Kasumi-1 (cell line): ENCODE measurements around the gene TLL2.

Experiments
- DNase-seq, 2 experiments: peaks; one replicate each; lab custom pipeline; 2025; lab: John Stamatoyannopoulos, UW

Gene TLL2

DNA sequence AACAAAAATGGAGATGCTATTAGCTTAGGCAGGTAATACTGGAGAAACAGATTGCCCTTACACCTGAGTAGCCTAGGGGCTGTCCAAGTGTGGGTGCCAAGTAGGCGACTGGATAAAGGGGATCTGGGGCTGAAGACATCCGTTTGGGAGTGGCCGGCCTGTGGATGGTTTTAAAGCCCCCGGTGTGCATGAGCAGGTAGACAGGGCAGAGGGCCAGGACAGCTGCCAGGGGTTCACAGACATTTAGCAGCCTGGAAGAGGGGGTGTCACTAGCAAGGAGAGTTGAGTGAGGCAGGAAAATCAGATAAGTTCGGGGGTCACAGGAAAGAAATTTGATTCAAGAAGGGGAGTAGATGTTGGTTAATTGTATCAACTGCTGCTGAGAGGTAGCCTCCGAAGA lies 153.4 kb downstream of the TLL2 start:
- no peak for DNase-seq

DNA sequence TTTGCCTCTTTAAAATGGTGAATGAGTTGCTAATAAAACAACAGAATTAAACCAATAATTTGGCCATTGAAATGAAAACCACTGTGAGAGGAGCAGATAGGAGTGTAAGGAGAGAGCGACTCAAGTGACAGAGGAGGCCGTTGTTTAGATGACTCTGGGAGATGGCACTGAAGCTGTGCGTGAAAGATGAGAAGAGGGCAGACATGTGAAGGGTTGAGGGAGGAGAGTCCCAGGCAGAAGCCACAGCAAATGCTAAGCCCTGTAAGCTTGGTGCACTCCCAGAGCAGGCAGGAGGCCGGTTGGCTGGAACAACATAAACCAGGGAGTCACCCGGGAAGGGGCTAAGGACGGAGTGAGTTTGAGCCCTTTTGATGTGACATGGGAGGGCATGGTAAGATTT lies 154.1 kb downstream of the TLL2 start:
- no peak for DNase-seq

DNA sequence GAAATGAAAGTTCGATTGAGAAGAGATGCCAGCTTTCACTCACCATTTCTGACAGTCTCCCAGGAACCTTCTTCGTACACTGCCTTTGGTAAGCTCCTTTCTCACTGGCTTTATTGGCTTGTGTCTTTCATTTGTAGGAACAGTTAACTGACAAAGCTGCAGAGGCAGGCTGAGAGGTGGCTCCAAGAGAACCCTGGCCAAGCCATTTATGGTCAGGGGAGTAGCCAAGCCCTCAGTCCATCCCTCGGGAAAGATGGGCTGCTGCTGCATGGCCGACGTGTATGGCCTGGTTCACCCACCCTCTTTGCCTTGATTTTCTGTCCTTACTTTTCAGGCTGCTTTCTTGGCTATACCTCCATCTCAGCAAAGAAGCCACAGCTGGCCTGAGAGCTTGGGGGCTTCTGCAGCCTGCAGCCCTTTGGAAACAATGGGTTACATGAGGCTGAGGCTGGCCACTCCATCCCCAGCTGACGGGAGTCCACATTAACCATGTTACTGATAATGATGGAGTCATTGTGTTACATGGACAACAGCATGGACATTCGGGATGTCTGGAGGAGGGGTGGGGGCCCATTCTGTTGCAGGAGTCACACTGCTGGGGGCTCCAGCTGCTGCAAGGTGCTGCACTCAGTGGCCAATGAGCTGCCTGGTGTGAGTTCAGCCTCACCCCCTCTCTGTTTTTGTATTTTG lies 154.7 kb downstream of the TLL2 start, which contains the start of gene OPALIN:
TSS of gene OPALIN (minus strand) at position 152 of the 690 bp plus-strand sequence. CDS start at position 46, 106 bp downstream.
- no peak for DNase-seq

DNA sequence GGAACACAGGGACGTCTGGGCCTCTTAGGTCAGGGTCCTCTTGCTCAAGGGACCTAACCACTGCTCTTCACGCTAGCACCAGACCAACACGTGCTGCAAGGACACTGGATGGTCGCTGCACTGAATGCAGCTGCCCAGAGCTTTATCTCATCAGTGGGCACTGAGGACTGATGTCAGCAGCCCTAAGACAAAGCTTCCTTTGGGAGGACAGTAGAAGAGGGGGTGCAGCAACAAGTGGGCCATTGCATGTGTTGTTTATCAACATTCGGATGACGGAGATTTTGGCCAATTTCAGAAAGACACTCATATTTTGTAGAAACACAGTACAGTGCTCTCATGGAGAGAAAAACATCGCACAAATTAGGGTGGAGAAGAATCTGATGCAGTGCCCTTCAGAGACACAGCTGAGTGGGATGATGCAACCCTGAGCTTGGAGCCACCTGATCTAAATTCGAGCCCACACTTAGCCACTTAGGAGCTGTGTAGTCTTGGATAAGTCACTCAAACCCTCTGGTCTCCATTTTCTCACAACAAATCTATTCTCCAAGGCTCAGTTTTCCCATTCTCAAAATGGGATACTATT lies 156.6 kb downstream of the TLL2 start:
- DNase-seq: no peak

DNA sequence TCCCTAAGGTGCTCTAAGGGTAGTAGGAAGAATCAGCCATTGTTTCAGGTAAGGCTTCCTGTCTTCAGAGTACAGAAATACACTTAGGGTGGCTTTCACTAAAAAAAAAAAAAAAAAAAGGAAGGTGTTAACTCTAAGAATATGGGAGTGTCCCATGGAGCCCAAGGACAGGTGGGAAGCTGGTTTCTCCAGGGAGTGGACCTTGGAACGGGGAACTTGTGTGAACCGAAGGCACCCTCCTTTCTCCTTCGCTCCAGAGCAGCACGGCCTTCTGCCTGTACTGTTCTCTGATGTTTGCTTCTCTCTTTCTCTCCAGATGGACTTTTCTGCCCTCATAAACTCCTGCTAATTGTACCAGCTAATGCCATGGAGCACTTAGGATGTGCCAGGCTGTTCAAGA lies 161.1 kb downstream of the TLL2 start:
- no peak for DNase-seq

DNA sequence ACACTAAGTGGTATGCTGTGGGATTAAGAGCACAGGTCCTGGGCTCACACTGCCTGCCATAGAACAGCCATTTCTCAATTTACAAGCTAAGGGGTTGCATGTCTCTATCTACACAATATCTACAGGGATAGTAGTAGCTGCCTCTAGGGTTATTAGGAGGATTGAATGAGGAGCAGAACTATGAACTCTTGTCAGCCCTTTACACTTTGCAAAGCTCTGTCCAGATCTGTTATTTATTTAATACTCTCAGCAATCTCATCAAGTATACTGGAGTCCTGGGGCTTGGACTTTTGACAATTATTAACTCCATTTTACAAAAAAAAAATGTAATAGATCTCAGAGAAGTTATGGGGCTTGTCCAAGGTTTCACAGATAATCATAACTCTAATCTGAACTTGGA lies 161.7 kb downstream of the TLL2 start:
- no peak for DNase-seq

DNA sequence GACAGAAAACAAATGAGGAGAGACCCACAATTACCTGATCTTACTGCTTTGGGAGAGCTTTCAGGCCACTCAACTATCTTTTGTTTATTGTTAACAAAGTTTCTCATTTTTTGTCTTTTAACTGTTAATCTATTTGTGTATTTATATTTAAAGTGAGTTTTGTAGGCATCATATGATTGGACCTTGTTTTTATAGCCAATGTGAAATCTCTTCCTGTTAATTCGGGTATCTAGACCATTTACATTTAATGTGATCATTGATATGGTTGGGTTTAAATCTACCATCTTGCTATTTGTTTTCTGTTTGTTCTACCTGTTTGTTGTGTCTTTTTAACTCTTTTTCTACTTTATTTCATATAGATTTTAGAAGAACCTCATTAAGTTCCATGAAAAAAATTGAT lies 167.4 kb downstream of the TLL2 start:
- no peak for DNase-seq

DNA sequence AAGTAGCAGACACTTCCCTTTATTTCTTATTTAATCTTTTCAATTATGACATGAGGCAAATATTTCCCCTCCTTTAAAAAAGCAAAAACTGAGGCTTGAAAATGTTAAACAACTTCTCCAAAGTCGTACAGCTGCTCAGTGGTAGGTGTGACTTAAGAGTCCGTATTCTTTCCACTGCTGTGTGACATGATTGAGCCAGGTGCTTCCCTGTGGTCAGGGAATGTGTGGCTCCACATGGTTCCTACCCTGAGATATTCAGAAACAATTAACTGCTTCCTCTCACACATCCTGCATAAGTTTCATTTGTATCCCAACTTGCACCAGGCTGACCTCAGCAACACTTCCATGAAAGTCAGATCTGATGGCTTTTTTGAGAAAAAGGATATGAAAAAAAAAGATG lies 168.5 kb downstream of the TLL2 start:
- DNase-seq: no peak

DNA sequence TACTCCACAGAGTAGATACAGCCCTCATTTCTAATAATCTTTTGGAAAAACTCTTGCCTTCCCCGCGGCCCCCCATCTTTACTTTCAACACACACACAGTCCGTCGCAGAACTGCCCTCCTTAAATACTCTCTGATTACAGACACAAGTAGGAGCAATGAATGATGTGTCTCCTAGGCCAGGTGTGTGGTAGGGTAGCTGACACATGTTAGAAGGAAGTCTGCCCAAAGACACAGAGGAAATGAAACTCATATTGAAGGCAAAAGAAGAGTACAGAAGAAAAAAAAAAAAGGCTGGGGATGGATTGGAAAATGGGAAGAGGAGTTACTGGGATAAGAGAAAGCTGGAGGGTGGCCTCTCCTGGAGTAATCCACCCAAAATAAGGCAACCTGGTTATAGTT lies 169.5 kb downstream of the TLL2 start:
- DNase-seq: no peak

DNA sequence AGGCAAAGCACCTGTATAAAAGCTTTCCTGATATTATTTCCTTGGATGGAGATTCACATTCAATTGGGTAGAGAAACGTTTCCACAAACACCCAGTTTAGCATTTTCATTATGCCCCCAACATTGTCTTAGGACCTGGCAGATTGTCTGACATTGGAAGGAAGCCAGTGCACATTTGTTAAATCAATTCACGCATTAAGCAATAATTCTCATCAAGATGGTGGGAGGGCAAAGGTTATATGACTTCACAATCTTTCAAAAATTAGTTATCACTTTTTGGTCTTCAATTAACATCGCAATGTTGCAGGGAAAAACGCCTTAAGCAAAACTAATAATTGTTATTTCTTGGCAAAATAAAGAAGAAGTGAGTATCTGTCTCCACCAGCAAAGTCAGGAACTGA lies 171.3 kb downstream of the TLL2 start:
- no peak for DNase-seq

DNA sequence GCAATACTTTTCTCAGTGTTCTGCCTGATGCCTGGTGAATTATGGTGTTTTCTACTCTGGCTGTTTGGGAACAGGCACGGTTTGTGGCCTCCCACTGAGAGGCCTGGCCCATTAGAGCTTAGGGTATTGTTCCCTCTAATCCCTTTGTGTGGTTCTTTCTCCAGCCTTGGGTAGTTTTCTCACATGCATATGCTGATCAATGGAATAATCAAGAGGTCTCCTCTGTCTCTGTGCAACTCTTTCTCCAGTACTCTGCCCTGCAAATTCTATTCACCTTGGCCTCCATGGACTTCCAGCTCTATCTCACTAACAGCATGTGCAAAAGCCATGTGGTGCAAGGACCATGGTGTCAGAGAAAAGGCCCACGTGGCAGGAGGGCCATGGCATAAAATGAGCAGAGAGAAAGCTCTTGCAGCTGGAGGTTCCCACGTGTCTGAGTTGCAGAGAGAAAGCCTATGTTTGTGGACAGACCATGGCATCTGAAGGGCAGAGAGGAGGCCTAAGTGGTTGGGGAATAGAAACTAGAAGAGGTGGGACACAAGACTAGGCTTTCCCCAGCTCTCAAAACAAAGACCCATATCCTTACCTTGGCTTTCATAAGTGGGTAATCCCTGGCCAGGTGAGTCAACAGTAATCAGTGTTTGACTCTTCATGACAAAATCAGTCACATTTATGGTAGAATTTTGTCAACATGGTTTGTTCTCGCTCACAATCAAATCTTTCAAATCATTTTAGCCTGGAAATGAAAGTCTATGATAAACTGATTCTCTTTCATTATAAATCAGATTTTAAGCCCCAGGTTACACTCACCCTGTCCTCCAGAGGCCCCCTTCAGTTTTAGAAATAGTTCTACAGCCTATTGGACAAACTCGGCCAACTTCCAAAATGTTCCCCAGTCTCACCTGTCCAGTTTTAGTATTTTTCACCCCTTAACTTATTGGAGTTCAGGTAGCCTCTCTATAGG lies 172.2 kb downstream of the TLL2 start:
- no peak for DNase-seq

DNA sequence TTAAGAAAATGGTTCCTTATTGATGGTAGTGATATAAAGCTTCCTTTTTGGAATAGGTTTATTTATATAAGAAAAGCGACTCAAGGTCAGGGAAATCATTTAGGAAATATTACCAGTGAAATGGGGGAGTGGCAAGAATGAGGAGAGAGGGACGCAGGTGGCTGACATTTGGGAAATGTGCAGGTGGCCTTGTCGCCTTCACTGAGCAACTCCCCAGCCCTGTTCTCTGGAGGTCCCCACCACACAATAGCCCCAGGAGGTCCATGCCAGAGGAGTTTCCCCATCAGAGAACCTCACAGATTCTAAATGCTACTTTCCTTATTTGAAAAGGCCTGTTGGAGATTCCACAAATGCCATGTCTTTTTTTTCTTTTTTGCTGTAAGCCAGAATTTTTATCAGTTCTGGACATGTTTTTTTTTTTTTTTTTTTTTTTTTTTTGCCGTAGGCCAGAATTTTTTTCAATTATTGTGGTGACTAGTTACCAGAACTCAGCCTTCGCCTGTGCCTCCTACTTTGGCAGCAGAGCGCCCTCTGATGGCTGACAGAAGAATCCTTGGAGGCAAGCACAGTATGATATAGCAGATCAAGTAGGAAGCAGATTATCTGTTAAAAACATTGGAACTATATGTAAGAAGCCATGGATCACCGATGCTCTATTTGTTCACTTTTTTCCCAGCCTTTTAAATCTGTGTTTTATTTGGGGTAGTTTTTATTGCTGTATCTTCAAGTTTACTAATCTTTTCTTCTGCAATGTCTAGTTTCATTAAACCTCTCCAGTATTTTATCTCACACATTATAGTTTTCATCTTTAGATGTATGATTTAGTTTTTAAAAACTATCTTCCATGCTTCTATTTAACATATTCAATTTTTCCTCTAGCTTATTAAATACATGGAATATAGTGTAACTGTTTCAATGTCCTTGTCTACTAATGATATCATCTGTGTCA lies 173.5 kb downstream of the TLL2 start:
- DNase-seq: peak; percentile 93 to 97

DNA sequence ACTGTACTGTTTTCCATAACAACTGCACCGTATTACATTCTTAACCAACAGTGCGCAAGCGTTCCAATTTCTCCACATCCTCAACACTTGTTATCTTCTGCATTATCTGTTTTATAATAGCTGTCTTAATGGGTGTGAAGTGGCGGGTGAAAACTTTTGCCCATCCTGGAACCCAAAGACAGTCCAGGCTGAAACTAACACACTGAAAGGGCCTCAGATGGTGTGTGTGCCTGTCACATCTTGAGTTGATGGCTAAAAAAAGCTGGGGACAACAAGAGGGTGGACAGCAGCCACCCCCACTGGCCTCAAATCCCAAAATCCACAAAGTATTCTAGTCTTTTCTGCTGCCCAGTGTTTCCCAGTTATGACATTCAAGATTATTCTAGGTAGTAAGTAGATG lies 174.3 kb downstream of the TLL2 start:
- DNase-seq: no peak

DNA sequence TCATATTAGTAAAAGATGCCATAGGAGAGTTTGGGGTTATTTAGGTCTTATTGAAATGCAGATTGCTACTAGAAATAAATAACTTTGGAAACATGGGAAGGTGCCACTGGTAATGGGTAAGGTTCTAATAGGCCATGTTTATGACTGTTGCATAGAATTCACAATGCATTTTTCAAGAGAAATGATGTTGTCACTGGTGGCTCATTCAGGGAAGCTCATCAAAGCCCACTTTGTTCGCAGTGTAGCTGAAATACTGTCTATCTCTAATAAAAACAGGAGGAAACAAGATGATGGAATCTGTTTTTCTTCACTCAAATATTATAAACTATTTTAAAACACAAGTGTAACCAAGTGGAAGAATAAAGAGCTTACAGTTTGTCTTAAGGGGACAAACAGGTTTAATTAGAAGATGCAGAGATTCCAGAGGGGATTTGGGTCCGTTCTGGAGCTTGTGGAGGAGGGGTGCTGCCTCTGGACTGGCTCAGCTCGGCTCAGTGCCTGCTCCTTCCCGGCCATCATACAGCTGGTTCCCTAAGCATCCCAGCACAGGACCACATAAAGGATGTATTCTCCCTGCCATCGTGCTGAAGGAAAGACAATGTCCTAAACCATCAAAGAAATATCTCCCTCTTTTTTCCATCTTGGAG lies 175.3 kb downstream of the TLL2 start:
- no peak for DNase-seq

DNA sequence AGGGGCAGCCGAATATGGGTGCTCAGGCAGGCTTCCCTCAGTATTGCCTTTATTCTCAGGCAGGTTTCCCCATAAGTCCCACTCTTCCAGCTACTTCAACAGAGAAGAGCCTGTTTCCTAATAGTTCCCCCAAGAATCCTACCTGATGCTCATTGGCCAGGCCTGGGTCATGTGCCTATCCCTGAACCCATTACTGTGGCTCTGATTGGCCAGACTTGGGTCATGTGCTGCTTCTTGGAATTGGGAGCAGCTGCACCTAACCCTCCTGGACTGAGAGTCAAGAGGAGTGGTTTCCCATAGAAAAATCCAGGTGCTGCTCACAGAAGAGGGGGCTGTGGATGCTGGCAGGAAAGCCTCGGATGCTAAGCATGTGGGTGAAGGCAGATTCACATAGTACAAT lies 176.6 kb downstream of the TLL2 start:
- DNase-seq: no peak

DNA sequence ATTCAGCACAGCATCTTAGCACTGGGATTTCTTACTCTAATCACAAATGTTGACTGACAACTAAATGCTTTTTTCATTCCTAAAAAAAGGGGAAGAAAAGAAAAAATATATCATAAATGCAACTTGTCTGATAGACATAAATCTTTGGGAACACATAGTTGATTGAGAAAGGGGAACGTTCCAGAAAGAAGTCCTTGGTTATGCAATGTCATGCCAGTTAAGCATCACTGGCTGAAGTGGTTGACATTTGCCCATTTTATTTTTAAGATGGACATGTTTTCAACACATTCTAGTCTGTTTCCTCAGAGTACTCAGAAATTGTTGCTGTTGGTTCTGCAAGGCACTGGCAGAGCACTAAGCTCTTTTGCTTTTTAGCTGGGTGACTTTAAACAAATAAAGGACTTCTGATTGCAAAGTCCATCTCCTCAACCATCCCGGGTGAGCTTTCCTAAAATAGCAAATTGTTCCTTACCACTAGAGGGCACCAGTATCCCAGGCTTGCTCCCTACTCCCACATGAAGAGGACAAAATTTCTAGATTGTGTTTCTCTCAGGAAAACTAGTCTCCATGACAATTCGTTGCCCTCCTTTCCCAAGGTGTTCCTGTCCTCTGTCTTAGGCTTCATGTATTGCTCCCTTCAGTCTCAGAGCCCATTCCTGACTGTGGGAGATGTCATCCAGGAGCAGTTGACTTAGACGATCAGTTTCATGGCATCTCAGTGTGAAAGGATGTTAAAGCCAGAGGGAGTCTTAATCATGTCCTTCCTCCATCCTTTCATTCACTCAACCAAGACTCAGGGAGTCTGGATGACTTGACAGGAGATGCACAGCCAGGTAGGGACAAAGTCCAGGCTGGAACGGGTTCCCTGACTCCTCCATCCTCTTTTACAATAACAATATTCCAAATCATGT lies 178.9 kb downstream of the TLL2 start:
- peak; percentile 46 to 73 for DNase-seq

DNA sequence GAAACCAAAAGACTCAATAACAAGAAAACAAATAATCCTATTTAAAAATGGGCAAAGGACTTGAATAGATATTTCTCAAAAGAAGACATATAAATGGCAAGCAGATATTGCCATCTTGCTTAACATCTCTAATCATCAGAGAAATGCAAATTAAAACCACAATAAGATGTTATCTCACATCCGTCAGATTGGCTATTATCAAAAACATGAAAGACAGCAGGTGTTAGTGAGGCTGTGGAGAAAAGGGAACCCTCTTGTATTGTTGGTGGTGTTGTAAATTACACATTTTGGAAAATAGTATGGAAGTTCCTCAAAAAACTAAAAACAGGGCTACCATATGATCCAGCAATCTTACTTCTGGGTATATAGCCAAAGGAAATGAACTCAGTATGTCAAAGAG lies 180.6 kb downstream of the TLL2 start:
- DNase-seq: no peak

DNA sequence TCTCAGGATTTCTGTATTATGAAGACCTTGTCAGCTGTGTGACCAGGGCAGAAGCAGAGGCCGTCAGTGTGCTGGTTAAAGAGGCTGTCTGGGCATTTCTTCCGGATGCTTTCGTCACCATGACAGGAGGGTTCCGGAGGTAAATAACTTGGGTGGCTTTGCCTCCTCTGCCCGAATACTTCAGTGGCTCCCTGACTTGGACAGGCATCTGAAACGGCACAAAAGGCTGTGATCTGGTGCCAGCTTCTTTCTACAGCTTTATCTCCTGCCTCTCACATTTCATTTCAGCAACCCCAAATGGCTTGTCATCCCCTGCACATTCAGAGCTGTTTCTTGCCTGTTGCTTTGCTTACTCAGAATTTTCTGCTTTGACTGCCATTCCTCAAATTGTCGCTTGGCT lies 186.3 kb downstream of the TLL2 start:
- DNase-seq: no peak

DNA sequence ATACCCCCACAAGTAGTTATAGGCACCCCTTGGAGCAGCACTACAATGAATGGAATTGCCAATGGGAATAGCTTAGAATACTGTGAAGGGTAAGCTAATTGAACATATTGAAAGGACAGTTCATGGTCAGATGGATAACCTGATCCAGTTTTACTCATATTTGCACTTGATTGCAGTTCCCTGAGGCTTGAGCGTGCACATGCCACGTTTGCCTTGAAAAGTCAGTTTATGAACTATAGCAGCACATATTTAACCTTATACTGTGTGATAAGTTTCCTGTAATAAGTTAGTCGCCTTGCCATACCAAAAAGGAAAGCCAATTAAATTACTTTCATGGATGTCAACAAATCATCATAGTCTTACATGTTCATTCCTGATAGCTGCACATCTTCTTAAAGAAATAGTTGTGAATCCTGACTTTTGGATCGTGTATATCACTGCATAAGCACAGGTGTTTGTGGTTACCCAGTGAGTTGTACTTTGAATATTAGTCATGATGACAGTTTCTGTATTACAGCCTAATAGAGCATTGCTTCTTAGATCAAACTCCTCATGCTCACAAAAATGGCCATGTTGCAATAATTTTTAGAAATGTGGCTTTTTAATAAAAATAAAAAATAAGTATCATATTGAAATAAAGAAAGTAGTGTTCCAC lies 187.9 kb downstream of the TLL2 start:
- DNase-seq: no peak

DNA sequence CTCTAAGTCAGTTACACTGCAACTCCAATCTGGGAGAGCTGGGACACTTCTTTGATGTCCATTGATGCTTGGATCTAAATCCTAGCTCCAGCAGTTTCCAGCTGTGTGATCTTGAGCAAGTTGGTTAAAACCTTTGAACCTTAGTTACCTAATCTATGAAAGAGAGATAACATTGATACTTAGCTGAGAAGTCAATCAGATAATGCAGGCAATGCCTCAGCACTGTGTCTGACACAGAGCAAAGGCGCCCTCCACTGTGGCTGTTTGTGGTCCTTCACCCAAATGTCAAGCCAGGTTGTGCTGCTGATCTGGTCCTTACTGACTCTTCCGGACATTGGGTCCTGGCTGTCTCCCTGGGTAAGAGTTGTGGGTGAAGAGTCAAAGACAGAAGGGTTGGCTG lies 189.3 kb downstream of the TLL2 start:
- no peak for DNase-seq
